CD14-positive monocyte (primary cell): ENCODE data around the gene SLC25A29. TPM values are rescaled to one million over a fixed set of nuclear protein-coding genes. Genes with fewer than 3 reads are reported as not detected.
"Not testable (repeated sequence)": the region's sequence is repeated elsewhere in the genome, so short reads cannot be mapped to it uniquely, and the experiment has no call there.

Experiments
- DNase-seq, 3 donors: peaks; one replicate each; pipeline ENCODE4 v3.0.0-alpha.2; 2011 to 2022
- H2AFZ ChIP-seq: 2 replicates; pipeline ENCODE4 v1.6.0; 2012; ENCODE audit warnings: mild to moderate bottlenecking, low read depth, low read length, inconsistent platforms; ENCODE audit not compliant: insufficient read depth, poor library complexity, severe bottlenecking
- H3K27ac ChIP-seq, 2 donors: 1 replicate in 1 of 2; 2 replicates in 1 of 2; pipeline ENCODE4 v1.5.1; 2012 to 2013; ENCODE audit warnings: low read length in 2 of 2, control low read depth in 1 of 2, inconsistent platforms in 1 of 2, low read depth in 1 of 2, mild to moderate bottlenecking in 1 of 2
- H3K27me3 ChIP-seq, 2 donors: one replicate each; pipeline versions ENCODE4 v1.6.0 to v1.6.1; 2011 to 2013; ENCODE audit warnings: low read length in 2 of 2; ENCODE audit not compliant: control insufficient read depth in 2 of 2, insufficient read depth in 2 of 2
- H3K36me3 ChIP-seq, 2 donors: replicated peaks in 1 of 2; 1 replicate in 1 of 2; 2 replicates in 1 of 2; pipeline versions ENCODE4 v1.5.1 to v1.6.1; 2012 to 2013; ENCODE audit warnings: low read length in 2 of 2, control low read depth in 1 of 2, inconsistent platforms in 1 of 2, mild to moderate bottlenecking in 1 of 2; ENCODE audit not compliant: insufficient read depth in 2 of 2, control insufficient read depth in 1 of 2
- H3K4me1 ChIP-seq, 2 donors: 1 replicate in 1 of 2; 2 replicates in 1 of 2; pipeline versions ENCODE4 v1.5.1 to v1.6.1; 2012 to 2013; ENCODE audit warnings: low read length in 2 of 2, control low read depth in 1 of 2, inconsistent platforms in 1 of 2, mild to moderate bottlenecking in 1 of 2, moderate library complexity in 1 of 2; ENCODE audit not compliant: insufficient read depth in 2 of 2, control insufficient read depth in 1 of 2
- H3K4me2 ChIP-seq: replicated peaks from 2 replicates; pipeline ENCODE3; 2012; ENCODE audit warnings: low read length, moderate library complexity, mild to moderate bottlenecking; ENCODE audit not compliant: poor library complexity, severe bottlenecking; ENCODE audit errors: extremely low read depth
- H3K4me3 ChIP-seq, 3 experiments: fragments of 200-600 bp in 1 of 3; sonication (generic) in 1 of 3; replicated peaks in 1 of 3; 1 replicate in 2 of 3; 2 replicates in 1 of 3; pipeline ENCODE4 v1.5.1; 2011 to 2013; ENCODE audit warnings: low read length in 3 of 3, mild to moderate bottlenecking in 3 of 3, control low read depth in 2 of 3, low read depth in 2 of 3, inconsistent platforms in 1 of 3, moderate library complexity in 1 of 3
- H3K79me2 ChIP-seq: 2 replicates; pipeline ENCODE4 v1.6.0; 2012; ENCODE audit warnings: mild to moderate bottlenecking, control low read depth, inconsistent platforms, low read length, moderate library complexity; ENCODE audit not compliant: insufficient read depth
- H3K9ac ChIP-seq: 2 replicates; pipeline ENCODE4 v1.6.0; 2017; ENCODE audit warnings: low read length, mild to moderate bottlenecking; ENCODE audit not compliant: insufficient read depth, poor library complexity, severe bottlenecking
- H3K9me3 ChIP-seq, 2 donors: replicated peaks in 1 of 2; 1 replicate in 1 of 2; 2 replicates in 1 of 2; pipeline versions ENCODE4 v1.5.1 to v1.6.1; 2012 to 2013; ENCODE audit warnings: low read length in 2 of 2, control low read depth in 1 of 2; ENCODE audit not compliant: control insufficient read depth in 1 of 2, insufficient read depth in 1 of 2
- H4K20me1 ChIP-seq: 2 replicates; pipeline ENCODE4 v1.6.0; 2012; ENCODE audit warnings: mild to moderate bottlenecking, low read length, control low read depth, moderate library complexity; ENCODE audit not compliant: insufficient read depth
- H3K27ac Mint-ChIP-seq, 7 donors: one replicate each; pipeline ENCODE4 v1.8.0; 2020; ENCODE audit warnings: mild to moderate bottlenecking in 7 of 7, mixed read lengths in 7 of 7, moderate library complexity in 6 of 7, inconsistent platforms in 2 of 7
- H3K27me3 Mint-ChIP-seq, 3 donors: one replicate each; pipeline ENCODE4 v1.8.0; 2021 to 2022; ENCODE audit warnings: low read depth in 3 of 3, mild to moderate bottlenecking in 3 of 3, mixed read lengths in 3 of 3, moderate library complexity in 3 of 3, inconsistent platforms in 1 of 3
- H3K36me3 Mint-ChIP-seq, 2 donors: one replicate each; pipeline ENCODE4 v1.8.0; 2020; ENCODE audit warnings: mixed read lengths in 2 of 2, inconsistent platforms in 1 of 2, mild to moderate bottlenecking in 1 of 2
- H3K4me1 Mint-ChIP-seq: one replicate; pipeline ENCODE4 v1.8.0; 2020; ENCODE audit warnings: mild to moderate bottlenecking, mixed read lengths
- H3K4me3 Mint-ChIP-seq, 2 donors: one replicate each; pipeline ENCODE4 v1.8.0; 2020; ENCODE audit warnings: mild to moderate bottlenecking in 2 of 2, mixed read lengths in 2 of 2, moderate library complexity in 1 of 2
- H3K9me3 Mint-ChIP-seq, 7 donors: one replicate each; pipeline ENCODE4 v1.8.0; 2020 to 2022; ENCODE audit warnings: mixed read lengths in 7 of 7, mild to moderate bottlenecking in 6 of 7, moderate library complexity in 6 of 7, inconsistent platforms in 2 of 7
- CTCF ChIP-seq: fragments of 200-600 bp; IDR thresholded peaks from one replicate; pipeline ENCODE4 v1.8.0; 2022; ENCODE audit warnings: antibody characterized with exemption, mild to moderate bottlenecking
- WGBS: methylation state at CpG from one replicate; pipeline ENCODE4 v1.1.5; 2013; ENCODE audit warnings: missing lambda C conversion rate; ENCODE audit not compliant: insufficient coverage; 5-methylcytosine and 5-hydroxymethylcytosine counted together
- intact Hi-C, 2 donors: fragments of 100-400 bp; cut with micrococcal nuclease; formaldehyde crosslinking; loops; one replicate each; pipeline versions ENCODE4 v1.15.0 to v1.15.1; 2023
- polyA plus RNA-seq, 3 donors: library from polyadenylated mRNA; depleted of rRNA in 1 of 3; unstranded in 2 of 3; stranded (reverse) in 1 of 3; fragments of 300-500 nt in 2 of 3; fragments of >200 nt in 1 of 3; fragmentation: Illumina TruSeq in 2 of 3; gene quantifications; 1 replicate in 2 of 3; 2 replicates in 1 of 3; pipeline ENCODE4 v1.2.3, GENCODE V29; 2012 to 2021

SLC25A29 gene
- polyA plus RNA-seq, 3 donors, result 16.9 to 114 (median 33.3) TPM

GRCh38 chr14:100312877-100313400 lies 6.7 kb upstream of the SLC25A29 start:
- Mint-ChIP-seq H3K4me1 (peaks cover 49% of the 10 kb centered on the region), H3K27ac (peak overlapping the region; percentile 64 to 88 (median 79)), H3K9me3 (peaks cover 0 to 5% (median 0%) of the 10 kb centered on the region in 7 donors), H3K36me3 (peaks cover 0 to 2% of the 10 kb centered on the region in 2 donors), H3K4me3 (peak overlapping the region; percentile 48 to 75), H3K27me3 (peaks cover 0 to 12% (median 11%) of the 10 kb centered on the region in 3 donors)
- 56% methylated on average over 9 of the region's 10 CpGs for WGBS
- Histone ChIP-seq H3K79me2 (no peaks in the 10 kb centered on the region), H3K27ac (peak overlapping the region; percentile 66 to 70), H3K27me3 (no peaks in the 10 kb centered on the region), H3K4me1 (peaks cover 44 to 46% of the 10 kb centered on the region in 2 donors), H3K9ac (no peak overlapping the region), H4K20me1 (no peaks in the 10 kb centered on the region), H3K4me3 (no peak overlapping the region), H3K36me3 (no peaks in the 10 kb centered on the region), H3K4me2 (no peak overlapping the region), H3K9me3 (no peaks in the 10 kb centered on the region), H2AFZ (peak overlapping the region; percentile 71)
- no peak for DNase-seq
- TF ChIP-seq CTCF, result no peak
- intact Hi-C loops, result no loop called here

GRCh38 chr14:100312110-100312876 lies 6.0 kb upstream of the SLC25A29 start:
- H3K4me3 ChIP-seq, result peak overlapping the region in 1 of 3 experiments; percentile 36
- H3K36me3 Mint-ChIP-seq, H3K36me3 ChIP-seq, H3K9me3 ChIP-seq, H4K20me1 ChIP-seq, H3K27me3 ChIP-seq, H3K4me2 ChIP-seq, H3K79me2 ChIP-seq, H3K9me3 Mint-ChIP-seq, intact Hi-C loops: not testable (repeated sequence)
- H3K27ac Mint-ChIP-seq, result peak overlapping the region; percentile 64 to 88 (median 79)
- H3K4me3 Mint-ChIP-seq, result peak overlapping the region; percentile 48 to 75
- H3K9ac ChIP-seq, result peak overlapping the region; percentile 32
- H3K4me1 Mint-ChIP-seq, result peaks cover 49% of the 10 kb centered on the region
- peak overlapping the region; percentile 71 for H2AFZ ChIP-seq
- DNase-seq, result peak; percentile 52 to 72 (median 68)
- H3K4me1 ChIP-seq, result peaks cover 44 to 46% of the 10 kb centered on the region in 2 donors
- WGBS, result 22% methylated on average over 6 of the region's 18 CpGs
- peak overlapping the region; percentile 66 to 70 for H3K27ac ChIP-seq
- peaks cover 0 to 12% (median 11%) of the 10 kb centered on the region in 3 donors for H3K27me3 Mint-ChIP-seq
